ENCODE measurements around the gene RHCE.
"Not testable (repeated sequence)": the region's sequence is repeated elsewhere in the genome, so short reads cannot be mapped to it uniquely, and the experiment has no call there.

DNA sequence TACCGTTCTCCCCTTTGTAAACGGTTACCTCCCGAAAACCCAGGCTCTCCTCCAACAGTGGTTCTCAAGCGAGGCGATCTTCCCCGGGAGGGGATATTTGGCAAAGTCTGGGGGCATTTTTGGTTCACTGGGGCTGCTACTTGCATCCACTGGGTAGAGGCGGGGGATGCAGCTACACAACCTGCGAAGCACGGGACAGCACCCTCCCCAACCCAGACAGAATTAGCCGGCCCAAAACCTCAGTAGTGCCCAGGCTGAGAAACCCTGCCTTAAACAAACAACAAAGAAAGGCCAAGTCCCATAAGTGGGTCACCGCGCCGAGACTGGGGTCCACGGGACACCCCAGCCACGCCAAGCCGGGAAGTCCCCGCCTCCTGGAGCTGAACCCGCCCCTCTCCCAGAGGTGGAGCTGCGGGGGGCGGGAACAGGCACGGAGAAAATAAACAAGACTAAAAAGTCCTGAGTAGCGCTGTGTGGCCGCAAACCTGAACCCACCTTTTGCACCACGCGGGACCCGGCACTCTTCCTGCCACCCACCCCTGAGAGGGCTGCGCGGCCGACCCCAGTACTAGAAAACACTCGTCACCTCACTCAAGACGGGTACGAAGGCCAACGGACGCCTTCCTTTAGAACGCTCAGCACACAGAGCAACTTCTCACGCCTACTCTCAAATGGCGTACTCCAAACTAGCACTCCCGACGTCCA, 83.0 kb downstream of the RHCE start:
- TF ChIP-seq, protein P1, sequence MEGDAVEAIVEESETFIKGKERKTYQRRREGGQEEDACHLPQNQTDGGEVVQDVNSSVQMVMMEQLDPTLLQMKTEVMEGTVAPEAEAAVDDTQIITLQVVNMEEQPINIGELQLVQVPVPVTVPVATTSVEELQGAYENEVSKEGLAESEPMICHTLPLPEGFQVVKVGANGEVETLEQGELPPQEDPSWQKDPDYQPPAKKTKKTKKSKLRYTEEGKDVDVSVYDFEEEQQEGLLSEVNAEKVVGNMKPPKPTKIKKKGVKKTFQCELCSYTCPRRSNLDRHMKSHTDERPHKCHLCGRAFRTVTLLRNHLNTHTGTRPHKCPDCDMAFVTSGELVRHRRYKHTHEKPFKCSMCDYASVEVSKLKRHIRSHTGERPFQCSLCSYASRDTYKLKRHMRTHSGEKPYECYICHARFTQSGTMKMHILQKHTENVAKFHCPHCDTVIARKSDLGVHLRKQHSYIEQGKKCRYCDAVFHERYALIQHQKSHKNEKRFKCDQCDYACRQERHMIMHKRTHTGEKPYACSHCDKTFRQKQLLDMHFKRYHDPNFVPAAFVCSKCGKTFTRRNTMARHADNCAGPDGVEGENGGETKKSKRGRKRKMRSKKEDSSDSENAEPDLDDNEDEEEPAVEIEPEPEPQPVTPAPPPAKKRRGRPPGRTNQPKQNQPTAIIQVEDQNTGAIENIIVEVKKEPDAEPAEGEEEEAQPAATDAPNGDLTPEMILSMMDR (IDR thresholded peaks at IDR 0.05): not testable (repeated sequence)
- not testable (repeated sequence) for TF ChIP-seq POLR2A (IDR thresholded peaks at IDR 0.05)
